Tibial nerve (tissue), 4 donors: ENCODE results near the gene SNX25. TPM values are rescaled to one million over a fixed set of nuclear protein-coding genes. Genes with fewer than 3 reads are reported as not detected.
A peak's percentile ranks its signal among the peaks of the same experiment; 100 is the strongest.

Experiments
- DNase-seq, 2 donors: peaks; one replicate each; pipeline ENCODE4 v3.0.0-alpha.2; 2019; ENCODE audit warnings: low spot score in 2 of 2
- H3K27ac ChIP-seq, 4 donors: fragments of 200-600 bp; sonication (generic) in 3 of 4; one replicate each; pipeline ENCODE4 v1.5.1; 2017 to 2019; ENCODE audit warnings: mild to moderate bottlenecking in 1 of 4
- H3K27me3 ChIP-seq, 2 donors: fragments of 200-600 bp; sonication (generic) in 1 of 2; one replicate each; pipeline versions ENCODE4 v1.5.1 to v1.6.0; 2017 to 2019
- H3K36me3 ChIP-seq, 3 donors: fragments of 200-600 bp; sonication (generic); one replicate each; pipeline ENCODE4 v1.5.1; 2018 to 2019
- H3K4me1 ChIP-seq, 4 donors: fragments of 200-600 bp; sonication (generic) in 3 of 4; one replicate each; pipeline ENCODE4 v1.5.1; 2017 to 2019
- H3K4me3 ChIP-seq, 4 donors: fragments of 200-600 bp; sonication (generic) in 3 of 4; one replicate each; pipeline ENCODE4 v1.5.1; 2017 to 2019; ENCODE audit warnings: mild to moderate bottlenecking in 1 of 4, moderate library complexity in 1 of 4
- H3K9me3 ChIP-seq, 4 donors: fragments of 200-600 bp; sonication (generic) in 3 of 4; one replicate each; pipeline ENCODE4 v1.5.1; 2017 to 2019
- EP300 ChIP-seq, 2 donors: sonication (generic); formaldehyde crosslinking; IDR thresholded peaks; one replicate each; pipeline ENCODE4 v1.6.1; 2017; ENCODE audit warnings: antibody characterized with exemption in 2 of 2, mild to moderate bottlenecking in 1 of 2
- POLR2A ChIP-seq, 2 donors: fragments of 450-650 bp; IDR thresholded peaks; one replicate each; pipeline ENCODE4 v1.6.1; 2017; ENCODE audit warnings: antibody characterized with exemption in 2 of 2, mild to moderate bottlenecking in 2 of 2, moderate library complexity in 2 of 2
- WGBS, 2 donors: methylation state at CpG; one replicate each; pipeline ENCODE4 v1.1.5; 2018; 5-methylcytosine and 5-hydroxymethylcytosine counted together
- total RNA-seq, 4 donors: library from RNA; depleted of rRNA; stranded (reverse); fragments of >200 nt; gene quantifications; one replicate each; pipeline ENCODE4 v1.1.0, GENCODE V29; 2016
- TF ChIP-seq, protein P1 (sequence below), 5 experiments: fragments of 200-600 bp in 3 of 5; fragments of 450-650 bp in 2 of 5; sonication (generic) in 3 of 5; IDR thresholded peaks; one replicate each; pipeline ENCODE4 v1.5.1; 2016 to 2019; ENCODE audit warnings: antibody characterized with exemption in 5 of 5, mild to moderate bottlenecking in 3 of 5, moderate library complexity in 2 of 5

SNX25 gene
- total RNA-seq, 4 donors from 2014 or later = 17.7 to 29.4 (median 23.5) TPM

DNA sequence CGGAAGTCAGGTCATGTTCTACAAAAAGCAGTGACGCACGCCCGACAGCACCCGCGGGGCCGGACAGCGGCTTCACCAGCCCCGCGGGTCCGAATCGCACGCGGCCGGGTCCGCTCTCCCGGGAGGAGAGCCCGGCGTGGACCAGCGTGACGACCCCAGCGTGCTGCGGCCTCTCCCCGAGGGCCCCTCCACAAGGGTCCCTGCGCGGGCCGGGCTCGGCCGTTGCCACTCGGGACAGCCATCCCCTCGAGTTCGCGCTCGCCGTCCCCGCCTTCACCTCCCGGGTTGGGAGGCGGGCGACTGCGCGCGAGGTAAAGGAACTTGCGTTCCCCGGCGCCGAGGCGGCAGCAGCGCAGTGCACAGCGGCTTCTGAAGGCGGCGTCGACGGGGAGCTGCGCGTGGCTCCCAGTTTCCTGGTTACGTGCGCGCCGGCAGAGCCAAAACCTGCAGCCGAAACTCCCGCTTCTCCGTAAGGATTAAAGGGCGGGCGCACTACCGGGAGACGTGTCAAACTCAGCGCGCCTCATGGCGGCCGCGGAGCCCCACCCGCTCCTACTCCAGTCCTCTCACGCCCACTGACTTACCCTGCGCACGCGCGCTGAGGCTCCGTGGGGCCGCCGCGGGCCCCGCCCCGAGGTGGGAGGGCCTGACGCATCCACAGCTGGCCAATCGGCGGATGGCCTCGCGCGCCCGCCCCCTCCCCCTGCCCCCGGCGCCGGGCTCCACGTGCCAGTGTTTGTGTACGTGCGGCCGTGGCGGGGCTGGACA, 186.7 kb downstream of the SNX25 start:
- Histone ChIP-seq H3K4me3 (peak overlapping the region; percentile 87 to 98 (median 96)), H3K36me3 (peaks cover 0 to 12% (median 0%) of the 10 kb centered on the region in 3 donors), H3K9me3 (no peaks in the 10 kb centered on the region), H3K4me1 (peaks cover 0 to 55% (median 7%) of the 10 kb centered on the region in 4 donors), H3K27me3 (no peaks in the 10 kb centered on the region), H3K27ac (peak overlapping the region; percentile 97 to 100 (median 100))
- TF ChIP-seq, protein P1, sequence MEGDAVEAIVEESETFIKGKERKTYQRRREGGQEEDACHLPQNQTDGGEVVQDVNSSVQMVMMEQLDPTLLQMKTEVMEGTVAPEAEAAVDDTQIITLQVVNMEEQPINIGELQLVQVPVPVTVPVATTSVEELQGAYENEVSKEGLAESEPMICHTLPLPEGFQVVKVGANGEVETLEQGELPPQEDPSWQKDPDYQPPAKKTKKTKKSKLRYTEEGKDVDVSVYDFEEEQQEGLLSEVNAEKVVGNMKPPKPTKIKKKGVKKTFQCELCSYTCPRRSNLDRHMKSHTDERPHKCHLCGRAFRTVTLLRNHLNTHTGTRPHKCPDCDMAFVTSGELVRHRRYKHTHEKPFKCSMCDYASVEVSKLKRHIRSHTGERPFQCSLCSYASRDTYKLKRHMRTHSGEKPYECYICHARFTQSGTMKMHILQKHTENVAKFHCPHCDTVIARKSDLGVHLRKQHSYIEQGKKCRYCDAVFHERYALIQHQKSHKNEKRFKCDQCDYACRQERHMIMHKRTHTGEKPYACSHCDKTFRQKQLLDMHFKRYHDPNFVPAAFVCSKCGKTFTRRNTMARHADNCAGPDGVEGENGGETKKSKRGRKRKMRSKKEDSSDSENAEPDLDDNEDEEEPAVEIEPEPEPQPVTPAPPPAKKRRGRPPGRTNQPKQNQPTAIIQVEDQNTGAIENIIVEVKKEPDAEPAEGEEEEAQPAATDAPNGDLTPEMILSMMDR (IDR thresholded peaks at IDR 0.05) = peak in 1 of 5 experiments; percentile 33
- TF ChIP-seq EP300 (IDR thresholded peaks at IDR 0.05) (peak; percentile 59 to 98), POLR2A (IDR thresholded peaks at IDR 0.05) (peak; percentile 88 to 91)
- peak; percentile 91 to 94 for DNase-seq
- WGBS, 2 donors = 0% methylated on average over 11 to 64 of the region's 98 CpGs

DNA sequence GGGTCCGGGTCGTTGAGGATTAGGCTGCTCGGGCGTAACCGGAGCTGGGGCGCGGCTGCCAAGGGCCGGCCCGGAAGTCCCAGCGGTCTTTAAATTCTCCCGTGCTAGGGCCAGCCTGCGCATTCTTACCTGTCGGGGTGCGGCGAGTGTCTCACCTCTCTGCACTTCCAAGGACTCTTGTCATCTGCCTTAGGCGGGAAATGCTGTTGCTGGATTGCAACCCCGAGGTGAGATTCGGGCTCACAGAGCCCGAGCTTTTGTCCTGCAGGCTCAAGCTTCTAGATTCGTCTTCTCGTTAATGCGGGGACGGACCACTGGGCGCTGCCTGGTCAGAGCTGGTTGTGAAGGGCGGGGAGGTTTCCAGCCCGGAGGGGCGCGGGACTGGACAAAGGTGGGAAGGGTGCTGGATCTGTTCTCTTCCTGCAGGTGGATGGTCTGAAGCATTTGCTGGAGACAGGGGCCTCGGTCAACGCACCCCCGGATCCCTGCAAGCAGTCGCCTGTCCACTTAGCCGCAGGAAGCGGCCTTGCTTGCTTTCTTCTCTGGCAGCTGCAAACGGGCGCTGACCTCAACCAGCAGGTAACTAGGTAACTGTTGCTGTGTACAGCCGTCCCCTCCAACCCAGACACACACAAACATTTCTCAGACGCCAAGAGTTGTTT, 187.5 kb downstream of the SNX25 start, which contains the start of gene ANKRD37:
TSS of gene ANKRD37 (plus strand) at position 118 of the 662 bp plus-strand sequence. CDS start at position 201, 83 bp downstream.
- 4% methylated on average over 32 to 34 of the region's 38 CpGs for WGBS, 2 donors
- TF ChIP-seq, protein P1 (IDR thresholded peaks at IDR 0.05) = peak in 2 of 5 experiments; percentile 11 to 14
- TF ChIP-seq EP300 (IDR thresholded peaks at IDR 0.05) = no peak
- TF ChIP-seq POLR2A (IDR thresholded peaks at IDR 0.05) = no peak
- no peaks in the 10 kb centered on the region for H3K9me3 ChIP-seq
- H3K27me3 ChIP-seq = no peaks in the 10 kb centered on the region
- H3K4me3 ChIP-seq = peak within 1 kb of the TSS; percentile 87 to 98 (median 96)
- H3K4me1 ChIP-seq = peaks cover 0 to 55% (median 7%) of the 10 kb centered on the region in 4 donors
- peaks cover 0 to 19% (median 0%) of the 10 kb centered on the region in 3 donors for H3K36me3 ChIP-seq
- peak within 1 kb of the TSS; percentile 97 to 100 (median 100) for H3K27ac ChIP-seq
- DNase-seq = no peak

DNA sequence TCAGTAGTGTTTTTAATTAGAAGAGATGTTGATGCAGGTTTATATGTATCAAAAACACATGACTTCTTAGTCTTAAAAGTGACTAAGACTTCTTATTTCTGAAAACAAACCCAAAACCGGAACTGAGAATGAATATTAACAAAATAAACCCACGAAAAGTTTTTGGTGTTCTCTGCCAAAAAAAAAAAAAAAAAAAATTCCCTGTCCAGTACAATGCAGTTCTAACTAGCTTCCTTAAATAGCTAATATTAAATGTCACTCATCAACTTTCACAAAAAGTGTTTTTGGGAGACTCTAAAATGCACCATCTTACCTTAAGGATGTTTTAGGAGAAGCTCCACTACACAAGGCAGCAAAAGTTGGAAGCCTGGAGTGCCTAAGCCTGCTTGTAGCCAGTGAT, 189.2 kb downstream of the SNX25 start:
- WGBS, 2 donors = 15 to 21% methylated on average over 2 of the region's 2 CpGs
- DNase-seq = no peak
- peak overlapping the region in 3 of 4 donors; percentile 34 to 100 (median 62) for H3K27ac ChIP-seq
- no peak overlapping the region for H3K4me3 ChIP-seq
- TF ChIP-seq, protein P1 (IDR thresholded peaks at IDR 0.05) = no peak
- no peak for TF ChIP-seq POLR2A (IDR thresholded peaks at IDR 0.05)
- peaks cover 0 to 37% (median 0%) of the 10 kb centered on the region in 3 donors for H3K36me3 ChIP-seq
- no peaks in the 10 kb centered on the region for H3K9me3 ChIP-seq
- peaks cover 0 to 55% (median 7%) of the 10 kb centered on the region in 4 donors for H3K4me1 ChIP-seq
- H3K27me3 ChIP-seq = no peaks in the 10 kb centered on the region

DNA sequence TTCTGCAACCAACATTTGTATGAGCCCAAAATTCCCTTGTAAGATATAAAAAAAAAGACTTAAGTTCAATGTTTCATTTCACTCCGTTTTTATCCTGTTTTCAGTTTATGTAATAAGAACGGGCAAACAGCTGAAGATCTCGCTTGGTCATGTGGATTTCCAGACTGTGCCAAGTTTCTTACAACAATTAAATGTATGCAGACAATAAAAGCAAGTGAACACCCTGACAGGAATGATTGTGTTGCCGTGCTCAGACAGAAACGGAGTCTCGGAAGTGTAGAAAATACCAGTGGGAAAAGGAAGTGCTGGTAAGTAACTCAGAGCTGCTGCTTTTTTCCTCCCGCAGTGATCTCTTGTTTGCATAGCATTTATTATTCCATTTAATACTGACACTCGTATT, 190.1 kb downstream of the SNX25 start:
- Histone ChIP-seq H3K36me3 (peaks cover 0 to 40% (median 0%) of the 10 kb centered on the region in 3 donors), H3K27ac (peak overlapping the region in 3 of 4 donors; percentile 34 to 100 (median 62)), H3K27me3 (no peaks in the 10 kb centered on the region), H3K4me3 (no peak overlapping the region), H3K4me1 (peaks cover 0 to 51% (median 6%) of the 10 kb centered on the region in 4 donors), H3K9me3 (no peaks in the 10 kb centered on the region)
- WGBS, 2 donors = 53 to 59% methylated on average over 8 of the region's 8 CpGs
- TF ChIP-seq, protein P1 (IDR thresholded peaks at IDR 0.05) = no peak
- no peak for TF ChIP-seq POLR2A (IDR thresholded peaks at IDR 0.05)
- TF ChIP-seq EP300 (IDR thresholded peaks at IDR 0.05) = no peak
- DNase-seq = no peak
